Testis (tissue), 3 donors: ENCODE measurements around the gene PPP6R2. TPM values are rescaled to one million over a fixed set of nuclear protein-coding genes. Genes with fewer than 3 reads are reported as not detected.

Experiments
- DNase-seq: peaks from one replicate; pipeline ENCODE4 v3.0.0-alpha.2; 2019
- H3K27ac ChIP-seq, 2 donors: fragments of 200-600 bp; sonication (generic); one replicate each; pipeline ENCODE4 v1.5.1; 2019
- H3K27me3 ChIP-seq: fragments of 200-600 bp; sonication (generic); one replicate; pipeline ENCODE4 v1.5.1; 2019
- H3K36me3 ChIP-seq: fragments of 200-600 bp; sonication (generic); one replicate; pipeline ENCODE4 v1.5.1; 2017; ENCODE audit warnings: low read depth; ENCODE audit errors: missing control alignments
- H3K4me1 ChIP-seq: fragments of 200-600 bp; sonication (generic); one replicate; pipeline ENCODE4 v1.5.1; 2019
- H3K4me3 ChIP-seq, 2 donors: fragments of 200-600 bp; sonication (generic); one replicate each; pipeline ENCODE4 v1.5.1; 2017 to 2019
- H3K9me3 ChIP-seq: fragments of 200-600 bp; sonication (generic); one replicate; pipeline ENCODE4 v1.5.1; 2017
- CTCF ChIP-seq, 3 experiments: fragments of 450-650 bp in 2 of 3; fragments of 200-600 bp in 1 of 3; sonication (generic) in 1 of 3; IDR thresholded peaks; one replicate each; pipeline ENCODE4 v1.5.1; 2016 to 2019; ENCODE audit warnings: antibody characterized with exemption in 3 of 3, mild to moderate bottlenecking in 2 of 3, moderate library complexity in 1 of 3
- POLR2A ChIP-seq: fragments of 450-650 bp; IDR thresholded peaks from one replicate; pipeline ENCODE4 v1.6.1; 2017; ENCODE audit warnings: antibody characterized with exemption, mild to moderate bottlenecking, moderate library complexity
- WGBS, 2 donors: methylation state at CpG; one replicate each; pipeline ENCODE4 v1.1.5; 2018; 5-methylcytosine and 5-hydroxymethylcytosine counted together
- intact Hi-C: fragments of 100-400 bp; cut with DNase I; formaldehyde crosslinking; loops from one replicate; pipeline ENCODE4 v1.15.1; 2023; ENCODE audit warnings: low total_unique reads
- polyA plus RNA-seq: library from polyadenylated mRNA; stranded (reverse); fragments of 350-450 nt; fragmentation: Illumina TruSeq; extraction: RNeasy Lipid Tissue Mini Kit (QIAGEN cat#74804); gene quantifications from one replicate; pipeline ENCODE4 v1.2.3, GENCODE V29; 2014; ENCODE audit warnings: low read depth, low replicate concordance; ENCODE audit not compliant: insufficient read depth
- total RNA-seq, 2 donors: library from RNA; depleted of rRNA; stranded (reverse); fragments of >200 nt; gene quantifications; one replicate each; pipeline ENCODE4 v1.2.3, GENCODE V29; 2016

PPP6R2 gene
- total and polyA plus RNA-seq, 3 donors from 2014 or later = 123 to 142 (median 138) TPM

- H3K4me3 ChIP-seq = no peak overlapping the region
- H3K27ac ChIP-seq = no peak overlapping the region
- no peaks in the 10 kb centered on the region for H3K36me3 ChIP-seq
- no peak for TF ChIP-seq POLR2A
- H3K4me1 ChIP-seq = peaks cover 9% of the 10 kb centered on the region
- WGBS, 2 donors = 86 to 93% methylated on average over 8 to 22 of the region's 22 CpGs
- H3K9me3 ChIP-seq = no peaks in the 10 kb centered on the region
- intact Hi-C loops = no loop called here
- no peak for DNase-seq
- H3K27me3 ChIP-seq = no peaks in the 10 kb centered on the region
Measured at GRCh38 chr22:50467773-50468440, 124.8 kb downstream of the PPP6R2 start.

- Histone ChIP-seq H3K36me3 (no peaks in the 10 kb centered on the region), H3K4me1 (peaks cover 14% of the 10 kb centered on the region), H3K27me3 (no peaks in the 10 kb centered on the region), H3K9me3 (no peaks in the 10 kb centered on the region), H3K4me3 (no peak overlapping the region), H3K27ac (no peak overlapping the region)
- DNase-seq = no peak
- WGBS, 2 donors = 50 to 87% methylated on average over 4 to 8 of the region's 8 CpGs
- TF ChIP-seq CTCF (IDR thresholded peaks at IDR 0.05) = no peak
- TF ChIP-seq POLR2A = no peak
- intact Hi-C loops = no loop called here
Measured at GRCh38 chr22:50468626-50469025, 125.5 kb downstream of the PPP6R2 start.

GRCh38 chr22:50469377-50470305 lies 126.5 kb downstream of the PPP6R2 start:
- DNase-seq = peak; percentile 26
- Histone ChIP-seq H3K4me3 (no peak overlapping the region), H3K4me1 (peaks cover 19% of the 10 kb centered on the region), H3K36me3 (no peaks in the 10 kb centered on the region), H3K27ac (no peak overlapping the region), H3K27me3 (no peaks in the 10 kb centered on the region), H3K9me3 (no peaks in the 10 kb centered on the region)
- 47 to 70% methylated on average over 3 to 25 of the region's 25 CpGs for WGBS, 2 donors
- intact Hi-C loops = no loop called here
- TF ChIP-seq POLR2A (no peak), CTCF (IDR thresholded peaks at IDR 0.05) (no peak)

GRCh38 chr22:50470491-50470890 lies 127.4 kb downstream of the PPP6R2 start:
- Histone ChIP-seq H3K36me3 (no peaks in the 10 kb centered on the region), H3K27ac (no peak overlapping the region), H3K4me1 (peaks cover 19% of the 10 kb centered on the region), H3K9me3 (no peaks in the 10 kb centered on the region), H3K4me3 (no peak overlapping the region), H3K27me3 (no peaks in the 10 kb centered on the region)
- TF ChIP-seq CTCF (IDR thresholded peaks at IDR 0.05) (no peak), POLR2A (no peak)
- WGBS, 2 donors = 78 to 79% methylated on average over 4 to 5 of the region's 6 CpGs
- intact Hi-C loops = no loop called here
- no peak for DNase-seq

- WGBS, 2 donors = 74 to 77% methylated on average over 10 to 21 of the region's 21 CpGs
- intact Hi-C loops = no loop called here
- Histone ChIP-seq H3K9me3 (no peaks in the 10 kb centered on the region), H3K27me3 (no peaks in the 10 kb centered on the region), H3K36me3 (no peaks in the 10 kb centered on the region), H3K4me1 (peaks cover 19% of the 10 kb centered on the region), H3K27ac (no peak overlapping the region), H3K4me3 (no peak overlapping the region)
- TF ChIP-seq CTCF (IDR thresholded peaks at IDR 0.05) (no peak), POLR2A (no peak)
- DNase-seq = no peak
Measured at GRCh38 chr22:50471197-50471847, 128.2 kb downstream of the PPP6R2 start.
